ENCODE measurements around the gene ZNF45.
"Not testable (repeated sequence)": the region's sequence is repeated elsewhere in the genome, so short reads cannot be mapped to it uniquely, and the experiment has no call there.

DNA sequence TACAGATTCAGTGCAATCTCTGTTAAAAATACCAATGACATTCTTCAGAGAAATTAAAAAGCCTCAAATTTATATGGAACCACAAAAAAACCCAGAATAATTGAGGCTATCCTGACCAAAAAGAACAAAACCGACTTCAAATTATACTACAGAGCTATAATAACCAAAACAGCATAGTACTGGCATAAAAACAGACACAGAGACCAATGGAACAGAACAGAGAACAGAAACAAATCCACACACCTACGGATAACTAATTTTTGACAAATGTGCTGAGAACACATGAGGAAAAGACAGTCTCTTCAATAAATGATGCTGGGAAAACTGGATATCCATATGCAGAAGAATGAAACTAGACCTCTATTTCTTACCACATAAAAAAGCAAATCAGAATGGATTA lies 14.7 kb upstream of the ZNF45 start:
- TF ChIP-seq POLR2A (IDR thresholded peaks at IDR 0.05; ENCODE audit: low read length); GATA1 (IDR thresholded peaks at IDR 0.05; ENCODE audit: low read depth, low read length): not testable (repeated sequence)
